ENCODE measurements around the gene SLX4IP.

Gene SLX4IP

DNA sequence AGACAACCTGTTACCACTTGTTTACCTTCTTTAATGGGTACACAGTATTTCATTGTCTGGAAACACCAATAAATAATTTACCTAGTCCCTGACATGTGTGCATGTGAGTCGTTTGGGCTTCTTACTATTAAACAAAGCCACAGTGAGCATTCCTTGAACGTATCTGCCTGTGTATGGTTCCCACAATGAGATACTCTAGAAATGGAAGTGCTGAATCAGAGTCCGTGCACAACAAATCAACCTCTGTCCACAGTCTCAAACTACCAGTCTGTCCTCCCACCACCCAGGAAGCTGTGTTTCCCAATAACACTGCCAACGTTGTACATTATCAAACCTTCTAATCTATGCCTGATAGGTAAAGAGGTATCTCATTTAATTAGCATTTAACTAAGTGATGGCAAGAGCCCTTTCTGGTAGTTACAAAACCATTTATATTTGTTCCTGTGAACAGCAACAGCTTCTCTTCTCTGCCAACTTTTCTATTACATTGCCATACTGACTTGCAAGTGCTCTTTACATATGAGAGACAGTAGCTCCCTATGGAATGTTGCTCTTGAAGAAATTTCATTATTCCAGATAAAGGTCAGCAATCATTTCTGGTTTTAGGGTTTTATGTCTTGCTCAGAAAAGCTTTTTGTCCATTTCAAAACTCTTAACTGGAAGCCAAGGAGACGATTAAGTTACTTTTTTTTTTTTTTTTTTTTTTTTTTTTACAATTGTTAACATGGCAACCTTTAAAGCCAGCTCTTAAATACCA lies 223.9 kb downstream of the SLX4IP start:
- in situ Hi-C loops (cut with MboI; ENCODE audit: low sequenced_read_pairs): no loop called here

DNA sequence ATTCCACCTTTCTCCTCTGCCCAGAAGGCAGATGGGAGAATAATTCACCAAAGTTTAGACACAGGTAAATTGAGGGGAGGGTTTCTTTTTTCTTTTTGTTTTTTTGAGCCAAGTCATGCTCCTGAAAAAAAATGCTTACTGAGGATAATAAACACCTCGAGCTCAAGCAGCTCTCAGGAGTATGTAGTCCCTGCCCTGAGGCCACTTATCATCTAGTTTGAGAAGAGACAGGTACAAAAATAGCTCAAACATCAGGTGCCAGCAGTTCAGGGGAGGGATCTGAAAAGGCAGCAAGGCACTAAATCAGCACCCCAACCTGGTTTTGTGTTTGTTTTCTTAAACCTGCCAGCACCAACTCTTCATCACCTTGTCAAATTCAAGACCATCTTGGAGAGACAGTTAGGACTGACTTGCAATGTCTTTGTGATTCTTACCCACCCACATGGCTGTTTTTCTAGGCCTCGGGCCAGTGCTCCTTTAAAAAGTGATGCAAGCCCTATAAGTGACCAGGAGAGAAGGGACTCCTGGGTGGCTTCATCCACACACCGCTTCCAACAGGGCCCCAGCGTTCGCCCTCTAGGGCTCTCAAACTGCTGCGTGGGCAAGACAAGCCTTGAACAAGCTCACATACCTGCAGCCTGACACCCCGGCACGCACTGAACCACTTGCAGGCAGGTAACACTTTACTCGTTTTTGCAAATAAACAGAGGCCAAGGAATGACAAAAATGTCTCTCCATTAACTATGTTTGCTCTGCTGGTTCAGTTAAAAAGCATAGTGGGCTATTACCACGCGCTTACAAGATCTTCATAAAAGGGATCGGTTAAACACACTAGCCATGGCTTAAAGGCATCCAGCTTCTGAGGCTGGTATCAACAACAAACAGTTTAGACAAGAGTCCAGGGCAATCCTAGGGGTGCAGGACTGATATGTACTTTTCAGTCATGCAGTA lies 224.8 kb downstream of the SLX4IP start:
- in situ Hi-C loops (cut with MboI; ENCODE audit: low sequenced_read_pairs): no loop called here

GRCh38 chr20:10660661-10661060 lies 225.6 kb downstream of the SLX4IP start:
- in situ Hi-C loops (cut with MboI; ENCODE audit: low sequenced_read_pairs): no loop called here

GRCh38 chr20:10661261-10661660 lies 226.2 kb downstream of the SLX4IP start:
- in situ Hi-C loops (cut with MboI; ENCODE audit: low sequenced_read_pairs): no loop called here

GRCh38 chr20:10662151-10662550 lies 227.0 kb downstream of the SLX4IP start:
- in situ Hi-C loops (cut with MboI; ENCODE audit: low sequenced_read_pairs): no loop called here

DNA sequence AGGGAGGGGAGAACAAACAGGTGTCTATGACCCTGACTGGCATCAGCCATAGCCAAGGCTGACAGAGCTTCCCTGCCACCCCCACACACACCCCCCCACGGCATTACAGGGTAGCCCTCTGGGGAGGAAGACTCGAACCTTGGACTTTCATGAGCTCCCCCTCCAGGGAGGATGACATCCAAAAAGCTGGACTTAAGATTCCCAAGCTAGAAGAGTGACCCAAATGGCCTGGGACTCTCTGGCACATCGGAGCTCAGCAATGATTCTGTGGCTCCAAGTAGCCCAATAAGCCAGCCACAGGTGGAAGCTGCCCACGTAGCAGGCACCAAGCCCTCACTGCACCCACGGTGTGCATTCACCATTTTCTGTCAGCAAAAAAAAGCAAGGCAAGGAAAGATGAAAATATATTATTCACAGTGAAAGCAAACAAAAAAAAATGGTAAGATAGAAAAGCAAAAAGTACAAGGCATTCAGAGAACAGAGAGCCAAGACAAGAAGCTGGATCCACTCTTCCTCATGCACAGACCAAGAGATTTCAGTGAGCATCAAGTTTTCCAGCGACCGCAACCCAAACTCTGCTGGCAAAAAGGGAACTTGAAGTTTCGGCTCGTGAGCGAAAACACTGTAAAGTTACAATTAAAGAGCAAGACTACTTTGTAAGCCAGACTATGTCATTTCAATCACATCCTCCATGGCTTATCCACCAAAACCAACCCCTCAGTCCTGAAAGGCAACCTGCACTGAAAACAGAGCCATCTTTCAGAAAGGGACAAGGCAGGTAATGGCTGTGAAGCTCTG lies 227.8 kb downstream of the SLX4IP start:
- in situ Hi-C loops (cut with MboI; ENCODE audit: low sequenced_read_pairs): no loop called here

DNA sequence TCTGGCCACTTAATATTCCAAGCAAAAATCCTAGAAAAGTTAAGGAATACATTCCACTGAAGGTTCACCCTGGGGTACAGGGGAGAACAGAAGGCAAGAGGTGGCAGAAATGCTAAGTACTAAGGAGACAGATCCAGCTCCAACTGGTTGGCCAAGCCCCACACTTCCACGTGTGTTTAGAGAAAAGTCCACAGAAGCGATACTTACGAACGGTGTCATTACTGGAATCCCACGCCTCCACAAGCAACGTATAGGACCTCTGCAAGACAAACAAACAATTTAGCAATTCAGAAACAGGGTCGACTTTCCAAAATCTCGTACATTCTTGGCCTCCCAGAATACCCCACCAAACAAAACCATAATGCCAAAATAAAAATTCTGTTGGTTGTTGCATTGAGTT lies 228.7 kb downstream of the SLX4IP start:
- in situ Hi-C loops (cut with MboI; ENCODE audit: low sequenced_read_pairs): no loop called here

GRCh38 chr20:10665027-10665561 lies 230.0 kb downstream of the SLX4IP start:
- in situ Hi-C loops (cut with MboI; ENCODE audit: low sequenced_read_pairs): no loop called here

DNA sequence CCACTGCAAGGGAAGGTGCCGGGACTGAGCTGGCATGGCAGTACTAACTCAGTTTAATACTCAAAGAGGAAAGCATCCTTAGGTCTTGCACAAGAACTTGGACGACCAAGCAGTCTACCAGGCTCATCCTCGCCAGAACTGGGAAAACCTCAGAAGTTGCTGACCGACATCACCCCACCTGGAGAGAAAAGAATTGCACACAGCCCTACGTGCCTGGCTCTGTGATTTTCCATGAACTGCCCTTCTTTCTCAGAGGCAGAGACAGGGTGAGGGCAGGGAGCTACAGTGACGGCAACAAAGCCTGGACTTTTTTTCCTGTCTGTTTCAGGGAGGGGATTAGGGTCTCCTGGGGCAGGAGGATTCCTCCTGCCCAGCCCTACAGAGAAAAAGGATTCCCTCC lies 230.7 kb downstream of the SLX4IP start:
- in situ Hi-C loops (cut with MboI; ENCODE audit: low sequenced_read_pairs): no loop called here

GRCh38 chr20:10666221-10667076 lies 231.3 kb downstream of the SLX4IP start:
- in situ Hi-C loops (cut with MboI; ENCODE audit: low sequenced_read_pairs): no loop called here

GRCh38 chr20:10667077-10667401 lies 231.9 kb downstream of the SLX4IP start:
- in situ Hi-C loops (cut with MboI; ENCODE audit: low sequenced_read_pairs): no loop called here

DNA sequence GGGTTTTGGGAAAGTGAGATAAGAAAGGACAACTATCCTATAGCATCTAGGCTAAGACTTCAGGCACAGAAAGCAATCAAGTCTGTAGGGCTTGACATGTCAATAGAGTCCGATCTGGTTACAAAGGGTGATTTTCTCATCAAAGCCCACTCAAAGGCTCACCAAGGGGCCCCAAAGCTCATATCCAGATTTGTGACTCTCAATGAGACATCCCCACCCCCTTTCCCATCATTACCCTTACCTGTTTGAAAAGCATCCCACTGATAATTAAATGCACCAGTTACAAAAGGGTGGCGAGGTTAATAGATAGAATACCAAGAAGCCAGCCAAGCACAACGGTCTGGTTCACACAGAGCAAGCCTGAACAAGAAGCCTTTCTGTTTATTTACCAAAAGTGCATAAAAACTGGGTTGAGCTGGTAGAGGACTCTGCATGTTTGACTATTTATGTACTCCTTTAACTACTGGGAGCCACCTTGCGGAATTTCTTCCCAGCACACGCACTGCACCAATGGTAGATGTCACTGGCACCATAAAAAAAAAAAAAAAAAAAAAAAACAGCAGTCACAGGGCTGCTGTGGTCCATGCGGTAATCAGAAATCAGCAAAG lies 232.6 kb downstream of the SLX4IP start:
- in situ Hi-C loops (cut with MboI; ENCODE audit: low sequenced_read_pairs): no loop called here

- in situ Hi-C loops (cut with MboI; ENCODE audit: low sequenced_read_pairs): no loop called here
Measured at GRCh38 chr20:10668677-10669368, 233.7 kb downstream of the SLX4IP start.

GRCh38 chr20:10669843-10670446 lies 234.8 kb downstream of the SLX4IP start:
- in situ Hi-C loops (cut with MboI; ENCODE audit: low sequenced_read_pairs): no loop called here

GRCh38 chr20:10670501-10671220 lies 235.6 kb downstream of the SLX4IP start:
- in situ Hi-C loops (cut with MboI; ENCODE audit: low sequenced_read_pairs): no loop called here

GRCh38 chr20:10671221-10671918 lies 236.3 kb downstream of the SLX4IP start:
- in situ Hi-C loops (cut with MboI; ENCODE audit: low sequenced_read_pairs): no loop called here

- in situ Hi-C loops (cut with MboI; ENCODE audit: low sequenced_read_pairs): no loop called here
Measured at GRCh38 chr20:10671919-10672623, 237.0 kb downstream of the SLX4IP start.

Measured in hTERT RPE-1 (cell line).